ENCODE measurements around the gene KXD1.

KXD1 gene

DNA sequence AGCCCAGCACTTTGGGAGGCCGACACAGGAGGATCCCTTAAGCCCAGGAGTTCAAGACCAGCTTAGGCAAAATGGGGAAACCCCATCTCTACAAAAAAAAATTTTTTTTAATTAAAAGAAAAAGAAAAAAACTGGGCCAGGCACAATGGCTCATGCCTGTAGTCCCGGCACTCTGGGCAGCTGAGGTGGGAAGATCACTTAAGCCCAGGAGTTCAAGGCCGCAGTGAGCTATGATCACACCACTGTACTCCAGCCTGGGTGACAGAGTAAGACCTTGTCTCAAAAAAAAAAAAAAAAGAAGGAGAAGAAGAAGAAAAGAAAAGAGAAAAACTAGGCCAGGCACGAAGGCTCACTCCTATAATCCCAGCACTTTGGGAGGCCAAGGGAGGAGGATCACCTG lies 40.1 kb upstream of the KXD1 start:
- no peak overlapping the region for H2AFZ ChIP-seq (ENCODE audit: low read depth, low read length, severe bottlenecking)
- TF ChIP-seq CTCF (IDR thresholded peaks at IDR 0.05; ENCODE audit: insufficient read depth, low read length, poor library complexity, severe bottlenecking) (no peak), EZH2phosphoT487 (conservative IDR thresholded peaks at IDR 0.05; ENCODE audit: low read length) (no peak)
- H3F3A ChIP-seq (ENCODE audit: insufficient read depth) = no peaks in the 10 kb centered on the region
- H3K4me3 ChIP-seq (ENCODE audit: insufficient read depth, low read length, poor library complexity, severe bottlenecking) = no peak overlapping the region
- H3K27ac ChIP-seq (ENCODE audit: low read depth, low read length) = no peak overlapping the region
- H4K20me1 ChIP-seq (ENCODE audit: low read depth, low read length) = no peaks in the 10 kb centered on the region
- H3K4me2 ChIP-seq (ENCODE audit: low read depth, low read length, poor library complexity, severe bottlenecking) = no peak overlapping the region
- no peaks in the 10 kb centered on the region for H3K9me3 ChIP-seq (ENCODE audit: insufficient read depth, low read length)
- no peaks in the 10 kb centered on the region for H3K9me2 ChIP-seq (replicated peaks; ENCODE audit: insufficient read depth, low read length)
- no peak overlapping the region for H3K9ac ChIP-seq (ENCODE audit: low read length)
- H3K79me2 ChIP-seq (ENCODE audit: insufficient read depth, low read length) = peaks cover 89% of the 10 kb centered on the region
- no peaks in the 10 kb centered on the region for H3K36me3 ChIP-seq (ENCODE audit: low read length)
- no peaks in the 10 kb centered on the region for H3K27me3 ChIP-seq (ENCODE audit: low read length)

DNA sequence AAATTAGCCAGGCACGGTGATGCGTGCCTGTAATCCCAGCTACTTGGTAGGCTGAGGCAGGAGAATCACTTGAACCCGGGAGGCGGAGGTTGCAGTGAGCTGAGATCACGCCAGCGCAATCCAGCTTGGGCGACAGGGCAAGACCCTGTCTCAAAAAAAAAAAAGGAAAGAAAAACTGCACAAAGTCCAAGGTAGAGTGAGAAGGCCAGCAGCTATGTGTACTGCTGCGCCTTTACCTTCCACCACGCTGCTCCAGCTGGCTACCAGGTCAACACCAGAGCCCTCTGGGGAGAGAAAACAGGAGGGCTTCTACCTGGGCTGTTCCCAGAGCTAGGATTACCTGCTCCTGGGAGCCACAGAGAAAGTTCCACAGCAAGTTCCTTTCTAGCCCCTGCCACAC lies 39.0 kb upstream of the KXD1 start:
- no peaks in the 10 kb centered on the region for H3K9me2 ChIP-seq (replicated peaks; ENCODE audit: insufficient read depth, low read length)
- H4K20me1 ChIP-seq (ENCODE audit: low read depth, low read length) = no peaks in the 10 kb centered on the region
- TF ChIP-seq CTCF (IDR thresholded peaks at IDR 0.05; ENCODE audit: insufficient read depth, low read length, poor library complexity, severe bottlenecking) = no peak
- TF ChIP-seq EZH2phosphoT487 (conservative IDR thresholded peaks at IDR 0.05; ENCODE audit: low read length) = no peak
- no peaks in the 10 kb centered on the region for H3K36me3 ChIP-seq (ENCODE audit: low read length)
- peaks cover 80% of the 10 kb centered on the region for H3K79me2 ChIP-seq (ENCODE audit: insufficient read depth, low read length)
- H3K9me3 ChIP-seq (ENCODE audit: insufficient read depth, low read length) = no peaks in the 10 kb centered on the region
- no peak overlapping the region for H3K9ac ChIP-seq (ENCODE audit: low read length)
- H3K4me2 ChIP-seq (ENCODE audit: low read depth, low read length, poor library complexity, severe bottlenecking) = no peak overlapping the region
- no peaks in the 10 kb centered on the region for H3F3A ChIP-seq (ENCODE audit: insufficient read depth)
- H3K27me3 ChIP-seq (ENCODE audit: low read length) = no peaks in the 10 kb centered on the region
- no peak overlapping the region for H3K4me3 ChIP-seq (ENCODE audit: insufficient read depth, low read length, poor library complexity, severe bottlenecking)
- H3K27ac ChIP-seq (ENCODE audit: low read depth, low read length) = no peak overlapping the region
- H2AFZ ChIP-seq (ENCODE audit: low read depth, low read length, severe bottlenecking) = no peak overlapping the region

- Histone ChIP-seq H2AFZ (ENCODE audit: low read depth, low read length, severe bottlenecking) (peak overlapping the region; percentile 55), H3K27ac (ENCODE audit: low read depth, low read length) (peak overlapping the region; percentile 76)
Observed at GRCh38 chr19:18519962-18520847, 37.5 kb upstream of the KXD1 start.

More at GRCh38 chr19:18519962-18520847, 37.5 kb upstream of the KXD1 start:
- Histone ChIP-seq H3K36me3 (ENCODE audit: low read length) (no peaks in the 10 kb centered on the region), H4K20me1 (ENCODE audit: low read depth, low read length) (no peaks in the 10 kb centered on the region), H3K4me2 (ENCODE audit: low read depth, low read length, poor library complexity, severe bottlenecking) (peak overlapping the region; percentile 86), H3K9ac (ENCODE audit: low read length) (peak overlapping the region; percentile 91), H3K9me3 (ENCODE audit: insufficient read depth, low read length) (no peaks in the 10 kb centered on the region), H3F3A (ENCODE audit: insufficient read depth) (no peaks in the 10 kb centered on the region), H3K27me3 (ENCODE audit: low read length) (no peaks in the 10 kb centered on the region), H3K9me2 (replicated peaks; ENCODE audit: insufficient read depth, low read length) (no peaks in the 10 kb centered on the region), H3K79me2 (ENCODE audit: insufficient read depth, low read length) (peaks cover 64% of the 10 kb centered on the region), H3K4me3 (ENCODE audit: insufficient read depth, low read length, poor library complexity, severe bottlenecking) (peak overlapping the region; percentile 76)
- TF ChIP-seq CTCF (IDR thresholded peaks at IDR 0.05; ENCODE audit: insufficient read depth, low read length, poor library complexity, severe bottlenecking) (peak; percentile 86), EZH2phosphoT487 (conservative IDR thresholded peaks at IDR 0.05; ENCODE audit: low read length) (no peak)

Measured in SU-DHL-6 (cell line).